PC-9 (cell line): ENCODE measurements around the gene MVB12B. TPM values are rescaled to one million over a fixed set of nuclear protein-coding genes. Genes with fewer than 3 reads are reported as not detected.

ENCODE experiments used
- BruUV-seq: library from RNA; stranded (reverse); fragments of 400-500 nt; replicated peaks from 2 replicates; lab custom pipeline; 2021; lab: Mats Ljungman, UMichigan
- CTCF ChIA-PET: fragments of 300-600 bp; sonication (Branson Sonifier 250); formaldehyde crosslinking; loops from one replicate; lab custom pipeline; 2022; ENCODE audit warnings: antibody characterized with exemption; lab: Charles Lee
- POLR2A ChIA-PET: fragments of 300-600 bp; sonication (Branson Sonifier 250); formaldehyde crosslinking; loops from one replicate; lab custom pipeline; 2022; ENCODE audit warnings: antibody characterized with exemption; ENCODE audit not compliant: unreplicated experiment; lab: Charles Lee
- DNase-seq, 2 experiments: peaks; one replicate each; pipeline versions ENCODE4 v3.0.0 to v3.0.0-alpha.2; 2015 to 2022; ENCODE audit warnings: mixed read lengths in 1 of 2
- H2AFZ ChIP-seq: fragments of 200-600 bp; sonication (generic); 2 replicates; pipeline ENCODE4 v1.8.1; 2017; ENCODE audit warnings: antibody characterized with exemption
- H3F3A ChIP-seq: fragments of 200-600 bp; sonication (generic); 2 replicates; pipeline ENCODE4 v1.8.1; 2017; ENCODE audit warnings: antibody characterized with exemption, mild to moderate bottlenecking, low read depth; ENCODE audit not compliant: insufficient read depth
- H3K27ac ChIP-seq: fragments of 200-600 bp; sonication (generic); 2 replicates; pipeline ENCODE4 v1.6.1; 2016; ENCODE audit warnings: mixed run types
- H3K27me3 ChIP-seq: fragments of 200-600 bp; sonication (generic); 2 replicates; pipeline ENCODE4 v1.6.1; 2016; ENCODE audit warnings: low read depth, mixed run types; ENCODE audit not compliant: insufficient read depth
- H3K36me3 ChIP-seq: fragments of 200-600 bp; sonication (generic); 2 replicates; pipeline ENCODE4 v1.6.1; 2016; ENCODE audit warnings: low read depth, mixed run types
- H3K4me1 ChIP-seq: fragments of 200-600 bp; sonication (generic); replicated peaks from 2 replicates; pipeline ENCODE4 v1.6.1; 2016; ENCODE audit warnings: mixed run types; ENCODE audit not compliant: insufficient read depth
- H3K4me2 ChIP-seq: fragments of 200-600 bp; sonication (generic); 2 replicates; pipeline ENCODE4 v1.6.1; 2017; ENCODE audit warnings: mixed run types
- H3K4me3 ChIP-seq: fragments of 200-600 bp; sonication (generic); 2 replicates; pipeline ENCODE4 v1.6.1; 2016; ENCODE audit warnings: mixed run types
- H3K79me2 ChIP-seq: fragments of 200-600 bp; sonication (generic); 2 replicates; pipeline ENCODE4 v1.6.1; 2017; ENCODE audit warnings: low read depth, mixed run types
- H3K9me2 ChIP-seq: fragments of 200-600 bp; sonication (generic); 2 replicates; pipeline ENCODE4 v1.8.1; 2017; ENCODE audit warnings: mild to moderate bottlenecking; ENCODE audit not compliant: insufficient read depth
- H3K9me3 ChIP-seq: fragments of 200-600 bp; sonication (generic); 2 replicates; pipeline ENCODE4 v1.8.1; 2016; ENCODE audit warnings: low read depth; ENCODE audit not compliant: insufficient read depth
- H4K20me1 ChIP-seq: fragments of 200-600 bp; sonication (generic); 2 replicates; pipeline ENCODE4 v1.8.1; 2017; ENCODE audit not compliant: insufficient read depth
- EZH2 ChIP-seq: fragments of 200-600 bp; sonication (generic); IDR thresholded peaks from 2 replicates; pipeline ENCODE4 v1.8.0; 2017; ENCODE audit warnings: antibody characterized with exemption, low read depth
- intact Hi-C: fragments of 100-400 bp; cut with micrococcal nuclease; formaldehyde crosslinking; loops from one replicate; pipeline ENCODE4 v1.10.0; 2022; ENCODE audit not compliant: unreplicated experiment
- total RNA-seq: library from RNA; stranded (reverse); gene quantifications from 2 replicates; pipeline ENCODE4 v1.2.3, GENCODE V29; 2021
- TF ChIP-seq, protein P1 (sequence below): fragments of 200-600 bp; sonication (generic); conservative IDR thresholded peaks from 2 replicates; pipeline ENCODE4 v1.6.1; 2017; ENCODE audit warnings: mixed run types, antibody characterized with exemption, mild to moderate bottlenecking, moderate library complexity

The MVB12B gene
- total RNA-seq, 1 experiment from 2014 or later = 8.8 TPM

DNA sequence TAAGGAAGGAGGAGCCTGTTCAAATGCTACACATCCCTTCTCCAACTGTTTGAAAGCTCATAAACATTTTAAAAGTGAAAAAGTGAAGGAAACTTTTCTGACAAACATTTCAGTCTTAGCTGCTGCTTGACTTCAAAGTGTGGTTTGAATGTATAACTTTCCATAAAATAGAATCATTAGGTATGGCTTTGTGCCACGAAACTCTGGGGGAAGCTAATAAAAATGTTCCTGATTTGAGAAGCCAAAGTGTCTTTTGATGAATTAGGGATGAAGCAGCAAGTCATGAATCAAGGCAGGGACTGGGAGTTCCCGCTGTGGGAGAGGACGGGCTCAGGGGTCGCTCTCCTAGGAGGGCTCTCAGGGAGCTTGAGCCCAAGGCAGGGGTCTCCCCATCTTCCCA, 15.3 kb downstream of the MVB12B start:
- H3K27me3 ChIP-seq = no peaks in the 10 kb centered on the region
- no peaks in the 10 kb centered on the region for H3F3A ChIP-seq
- no peak for DNase-seq
- no peaks in the 10 kb centered on the region for H3K36me3 ChIP-seq
- H2AFZ ChIP-seq = no peak overlapping the region
- H3K4me1 ChIP-seq = no peaks in the 10 kb centered on the region; the same call in 1 of the 2 replicates
- BruUV-seq = no TSS peak
- H3K9me2 ChIP-seq = no peaks in the 10 kb centered on the region
- CTCF ChIA-PET = no interaction called here
- no peak overlapping the region for H3K4me2 ChIP-seq
- intact Hi-C loops = no loop called here
- H4K20me1 ChIP-seq = no peaks in the 10 kb centered on the region
- H3K4me3 ChIP-seq = no peak overlapping the region
- no peaks in the 10 kb centered on the region for H3K79me2 ChIP-seq
- POLR2A ChIA-PET = no interaction called here
- no peaks in the 10 kb centered on the region for H3K9me3 ChIP-seq
- no peak overlapping the region for H3K27ac ChIP-seq
- TF ChIP-seq EZH2 = no peak
- TF ChIP-seq, protein P1, sequence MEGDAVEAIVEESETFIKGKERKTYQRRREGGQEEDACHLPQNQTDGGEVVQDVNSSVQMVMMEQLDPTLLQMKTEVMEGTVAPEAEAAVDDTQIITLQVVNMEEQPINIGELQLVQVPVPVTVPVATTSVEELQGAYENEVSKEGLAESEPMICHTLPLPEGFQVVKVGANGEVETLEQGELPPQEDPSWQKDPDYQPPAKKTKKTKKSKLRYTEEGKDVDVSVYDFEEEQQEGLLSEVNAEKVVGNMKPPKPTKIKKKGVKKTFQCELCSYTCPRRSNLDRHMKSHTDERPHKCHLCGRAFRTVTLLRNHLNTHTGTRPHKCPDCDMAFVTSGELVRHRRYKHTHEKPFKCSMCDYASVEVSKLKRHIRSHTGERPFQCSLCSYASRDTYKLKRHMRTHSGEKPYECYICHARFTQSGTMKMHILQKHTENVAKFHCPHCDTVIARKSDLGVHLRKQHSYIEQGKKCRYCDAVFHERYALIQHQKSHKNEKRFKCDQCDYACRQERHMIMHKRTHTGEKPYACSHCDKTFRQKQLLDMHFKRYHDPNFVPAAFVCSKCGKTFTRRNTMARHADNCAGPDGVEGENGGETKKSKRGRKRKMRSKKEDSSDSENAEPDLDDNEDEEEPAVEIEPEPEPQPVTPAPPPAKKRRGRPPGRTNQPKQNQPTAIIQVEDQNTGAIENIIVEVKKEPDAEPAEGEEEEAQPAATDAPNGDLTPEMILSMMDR = no peak

DNA sequence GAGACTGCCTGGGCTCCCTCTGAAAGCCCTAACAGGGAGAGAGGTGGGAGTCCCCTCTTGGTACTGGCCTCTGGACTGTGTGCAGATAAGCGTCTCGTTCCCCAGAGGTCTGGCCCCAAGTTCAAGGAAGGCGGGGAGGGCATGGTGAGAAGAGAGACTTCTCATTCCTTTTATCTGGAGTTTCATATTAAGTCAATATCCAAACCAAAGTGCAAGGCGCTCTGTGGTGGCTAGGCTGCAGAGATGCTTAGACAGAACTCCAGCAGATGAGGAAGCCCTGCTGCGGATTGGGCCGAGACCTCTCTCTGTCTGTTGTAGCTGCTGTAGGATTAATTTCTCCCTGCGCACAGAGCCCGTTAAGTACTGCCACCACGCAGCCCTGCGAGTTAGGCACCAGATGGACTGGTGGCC, 16.0 kb downstream of the MVB12B start:
- no peaks in the 10 kb centered on the region for H4K20me1 ChIP-seq
- H3K4me2 ChIP-seq = no peak overlapping the region
- no peak overlapping the region for H2AFZ ChIP-seq
- CTCF ChIA-PET = no interaction called here
- H3K27ac ChIP-seq = no peak overlapping the region
- DNase-seq = no peak
- H3K36me3 ChIP-seq = no peaks in the 10 kb centered on the region
- no peak overlapping the region for H3K4me3 ChIP-seq
- no peaks in the 10 kb centered on the region for H3K79me2 ChIP-seq
- no peaks in the 10 kb centered on the region for H3K9me2 ChIP-seq
- no peaks in the 10 kb centered on the region for H3F3A ChIP-seq
- H3K9me3 ChIP-seq = no peaks in the 10 kb centered on the region
- no peak for TF ChIP-seq EZH2
- TF ChIP-seq, protein P1 = no peak
- no TSS peak for BruUV-seq
- POLR2A ChIA-PET = no interaction called here
- intact Hi-C loops = no loop called here
- no peaks in the 10 kb centered on the region for H3K27me3 ChIP-seq
- H3K4me1 ChIP-seq = peaks cover 2% of the 10 kb centered on the region

GRCh38 chr9:126343271-126343700, 16.7 kb downstream of the MVB12B start:
- Histone ChIP-seq H3K4me3 (no peak overlapping the region), H3K27me3 (no peaks in the 10 kb centered on the region), H3K4me1 (peaks cover 8% of the 10 kb centered on the region), H3K79me2 (no peaks in the 10 kb centered on the region), H3F3A (no peaks in the 10 kb centered on the region), H3K36me3 (no peaks in the 10 kb centered on the region), H4K20me1 (no peaks in the 10 kb centered on the region), H2AFZ (no peak overlapping the region), H3K9me2 (no peaks in the 10 kb centered on the region), H3K4me2 (no peak overlapping the region), H3K9me3 (no peaks in the 10 kb centered on the region), H3K27ac (no peak overlapping the region)
- TF ChIP-seq, protein P1 = no peak
- no peak for TF ChIP-seq EZH2
- no TSS peak for BruUV-seq
- DNase-seq = no peak
- intact Hi-C loops = no loop called here
- ChIA-PET POLR2A (no interaction called here), CTCF (no interaction called here)
